ENCODE data around the gene SORL1-AS1.
A peak's percentile ranks its signal among the peaks of the same experiment; 100 is the strongest.

Gene SORL1-AS1

DNA sequence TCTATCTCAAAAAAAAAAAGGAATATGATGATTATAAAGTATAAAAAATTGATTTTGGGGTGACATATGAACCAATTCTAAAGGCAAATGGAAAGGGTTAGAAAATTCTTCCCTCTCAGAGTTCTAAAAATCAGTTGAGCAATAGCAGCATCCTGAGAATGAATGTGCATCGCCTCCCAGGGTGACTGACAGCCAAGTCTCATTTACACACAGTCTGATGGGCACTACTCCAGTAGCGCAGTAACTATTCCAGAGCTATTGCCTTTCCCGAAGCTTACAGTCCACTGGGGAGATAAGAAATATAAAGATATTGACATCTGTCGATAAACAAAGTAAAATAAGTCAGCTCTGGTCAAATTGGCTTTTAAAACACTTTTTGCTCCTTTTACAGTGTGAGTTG is 32.9 kb downstream of the SORL1-AS1 start:
- H3K27me3 ChIP-seq (ENCODE audit: insufficient read depth, poor library complexity, severe bottlenecking): no peaks in the 10 kb centered on the region
- H3K4me3 ChIP-seq (replicated peaks; ENCODE audit: insufficient read depth, low read length): no peak overlapping the region
- no peak for DNase-seq (ENCODE audit: low read depth in 1 of 2, low spot score in 1 of 2)
- H3K27ac ChIP-seq (replicated peaks): no peak overlapping the region
- TF ChIP-seq, protein P1, sequence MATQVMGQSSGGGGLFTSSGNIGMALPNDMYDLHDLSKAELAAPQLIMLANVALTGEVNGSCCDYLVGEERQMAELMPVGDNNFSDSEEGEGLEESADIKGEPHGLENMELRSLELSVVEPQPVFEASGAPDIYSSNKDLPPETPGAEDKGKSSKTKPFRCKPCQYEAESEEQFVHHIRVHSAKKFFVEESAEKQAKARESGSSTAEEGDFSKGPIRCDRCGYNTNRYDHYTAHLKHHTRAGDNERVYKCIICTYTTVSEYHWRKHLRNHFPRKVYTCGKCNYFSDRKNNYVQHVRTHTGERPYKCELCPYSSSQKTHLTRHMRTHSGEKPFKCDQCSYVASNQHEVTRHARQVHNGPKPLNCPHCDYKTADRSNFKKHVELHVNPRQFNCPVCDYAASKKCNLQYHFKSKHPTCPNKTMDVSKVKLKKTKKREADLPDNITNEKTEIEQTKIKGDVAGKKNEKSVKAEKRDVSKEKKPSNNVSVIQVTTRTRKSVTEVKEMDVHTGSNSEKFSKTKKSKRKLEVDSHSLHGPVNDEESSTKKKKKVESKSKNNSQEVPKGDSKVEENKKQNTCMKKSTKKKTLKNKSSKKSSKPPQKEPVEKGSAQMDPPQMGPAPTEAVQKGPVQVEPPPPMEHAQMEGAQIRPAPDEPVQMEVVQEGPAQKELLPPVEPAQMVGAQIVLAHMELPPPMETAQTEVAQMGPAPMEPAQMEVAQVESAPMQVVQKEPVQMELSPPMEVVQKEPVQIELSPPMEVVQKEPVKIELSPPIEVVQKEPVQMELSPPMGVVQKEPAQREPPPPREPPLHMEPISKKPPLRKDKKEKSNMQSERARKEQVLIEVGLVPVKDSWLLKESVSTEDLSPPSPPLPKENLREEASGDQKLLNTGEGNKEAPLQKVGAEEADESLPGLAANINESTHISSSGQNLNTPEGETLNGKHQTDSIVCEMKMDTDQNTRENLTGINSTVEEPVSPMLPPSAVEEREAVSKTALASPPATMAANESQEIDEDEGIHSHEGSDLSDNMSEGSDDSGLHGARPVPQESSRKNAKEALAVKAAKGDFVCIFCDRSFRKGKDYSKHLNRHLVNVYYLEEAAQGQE (IDR thresholded peaks at IDR 0.05; ENCODE audit: insufficient replicate concordance, low read depth): no peak
- no peak for TF ChIP-seq SPI1 (IDR thresholded peaks at IDR 0.05; ENCODE audit: borderline replicate concordance, low read depth)
- TF ChIP-seq, protein P2, sequence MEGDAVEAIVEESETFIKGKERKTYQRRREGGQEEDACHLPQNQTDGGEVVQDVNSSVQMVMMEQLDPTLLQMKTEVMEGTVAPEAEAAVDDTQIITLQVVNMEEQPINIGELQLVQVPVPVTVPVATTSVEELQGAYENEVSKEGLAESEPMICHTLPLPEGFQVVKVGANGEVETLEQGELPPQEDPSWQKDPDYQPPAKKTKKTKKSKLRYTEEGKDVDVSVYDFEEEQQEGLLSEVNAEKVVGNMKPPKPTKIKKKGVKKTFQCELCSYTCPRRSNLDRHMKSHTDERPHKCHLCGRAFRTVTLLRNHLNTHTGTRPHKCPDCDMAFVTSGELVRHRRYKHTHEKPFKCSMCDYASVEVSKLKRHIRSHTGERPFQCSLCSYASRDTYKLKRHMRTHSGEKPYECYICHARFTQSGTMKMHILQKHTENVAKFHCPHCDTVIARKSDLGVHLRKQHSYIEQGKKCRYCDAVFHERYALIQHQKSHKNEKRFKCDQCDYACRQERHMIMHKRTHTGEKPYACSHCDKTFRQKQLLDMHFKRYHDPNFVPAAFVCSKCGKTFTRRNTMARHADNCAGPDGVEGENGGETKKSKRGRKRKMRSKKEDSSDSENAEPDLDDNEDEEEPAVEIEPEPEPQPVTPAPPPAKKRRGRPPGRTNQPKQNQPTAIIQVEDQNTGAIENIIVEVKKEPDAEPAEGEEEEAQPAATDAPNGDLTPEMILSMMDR (IDR thresholded peaks at IDR 0.05; ENCODE audit: insufficient read depth, low read length): no peak
- no peak for TF ChIP-seq POLR2AphosphoS5 (IDR thresholded peaks at IDR 0.05; ENCODE audit: low read depth)
- no peak for TF ChIP-seq GABPA (IDR thresholded peaks at IDR 0.05; ENCODE audit: low read depth)

DNA sequence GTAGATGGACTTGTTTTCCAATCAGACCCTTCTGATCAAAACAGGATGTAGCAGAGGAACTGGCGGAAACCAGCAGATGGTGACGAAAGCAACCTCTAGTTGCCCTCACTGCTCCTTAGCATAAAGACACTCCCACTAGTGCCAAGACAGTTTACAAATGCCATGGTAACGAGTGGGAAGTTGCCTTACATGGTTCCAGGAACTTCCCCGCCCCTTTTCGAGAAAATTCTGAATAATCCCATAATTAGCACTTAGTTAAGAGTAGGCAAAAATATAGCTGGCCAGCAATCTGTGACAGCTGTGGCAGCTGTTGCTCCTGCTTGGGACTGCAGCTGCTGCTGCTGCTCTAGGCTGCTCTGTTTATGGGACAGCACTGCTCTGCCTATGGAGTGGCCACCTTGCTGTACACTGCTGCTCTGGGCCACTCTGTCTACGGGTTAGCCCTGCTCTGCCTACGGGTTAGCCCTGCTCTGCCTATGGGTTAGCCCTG is 34.1 kb downstream of the SORL1-AS1 start:
- Histone ChIP-seq H3K27me3 (ENCODE audit: insufficient read depth, poor library complexity, severe bottlenecking) (no peaks in the 10 kb centered on the region), H3K4me3 (replicated peaks; ENCODE audit: insufficient read depth, low read length) (no peak overlapping the region), H3K27ac (replicated peaks) (peak overlapping the region; percentile 89)
- peak; percentile 71 for TF ChIP-seq GABPA (IDR thresholded peaks at IDR 0.05; ENCODE audit: low read depth)
- TF ChIP-seq, protein P1 (IDR thresholded peaks at IDR 0.05; ENCODE audit: insufficient replicate concordance, low read depth): no peak
- no peak for TF ChIP-seq POLR2AphosphoS5 (IDR thresholded peaks at IDR 0.05; ENCODE audit: low read depth)
- TF ChIP-seq, protein P2 (IDR thresholded peaks at IDR 0.05; ENCODE audit: insufficient read depth, low read length): no peak
- TF ChIP-seq SPI1 (IDR thresholded peaks at IDR 0.05; ENCODE audit: borderline replicate concordance, low read depth): peak; percentile 64
- peak; percentile 87 to 96 for DNase-seq (ENCODE audit: low read depth in 1 of 2, low spot score in 1 of 2)

DNA sequence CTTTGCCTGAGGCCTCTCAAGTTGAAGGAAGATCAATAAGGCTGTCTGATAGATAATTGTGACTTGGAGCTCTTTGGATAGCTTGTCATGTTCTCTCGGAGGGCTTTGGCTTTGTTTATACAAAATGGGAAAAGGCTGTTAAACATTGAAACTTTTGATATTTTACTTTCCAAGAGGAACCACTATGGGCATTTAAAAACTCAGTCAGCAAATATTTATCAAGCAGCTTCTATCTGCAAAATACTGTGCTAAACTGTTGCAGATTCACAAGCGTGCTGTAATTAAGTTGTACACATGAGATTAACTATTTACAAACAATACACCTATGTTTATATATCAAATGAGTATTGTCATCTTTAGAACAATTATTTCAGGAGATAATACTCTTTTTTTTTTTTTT is 35.2 kb downstream of the SORL1-AS1 start:
- DNase-seq (ENCODE audit: low read depth in 1 of 2, low spot score in 1 of 2): no peak
- Histone ChIP-seq H3K4me3 (replicated peaks; ENCODE audit: insufficient read depth, low read length) (no peak overlapping the region), H3K27ac (replicated peaks) (peak overlapping the region; percentile 89), H3K27me3 (ENCODE audit: insufficient read depth, poor library complexity, severe bottlenecking) (no peaks in the 10 kb centered on the region)
- TF ChIP-seq, protein P2 (IDR thresholded peaks at IDR 0.05; ENCODE audit: insufficient read depth, low read length): no peak
- TF ChIP-seq POLR2AphosphoS5 (IDR thresholded peaks at IDR 0.05; ENCODE audit: low read depth) (no peak), SPI1 (IDR thresholded peaks at IDR 0.05; ENCODE audit: borderline replicate concordance, low read depth) (no peak), GABPA (IDR thresholded peaks at IDR 0.05; ENCODE audit: low read depth) (no peak)
- TF ChIP-seq, protein P1 (IDR thresholded peaks at IDR 0.05; ENCODE audit: insufficient replicate concordance, low read depth): no peak
